ENCODE measurements around the gene KIF27.
"Not testable (repeated sequence)": the region's sequence is repeated elsewhere in the genome, so short reads cannot be mapped to it uniquely, and the experiment has no call there.

Gene KIF27

DNA sequence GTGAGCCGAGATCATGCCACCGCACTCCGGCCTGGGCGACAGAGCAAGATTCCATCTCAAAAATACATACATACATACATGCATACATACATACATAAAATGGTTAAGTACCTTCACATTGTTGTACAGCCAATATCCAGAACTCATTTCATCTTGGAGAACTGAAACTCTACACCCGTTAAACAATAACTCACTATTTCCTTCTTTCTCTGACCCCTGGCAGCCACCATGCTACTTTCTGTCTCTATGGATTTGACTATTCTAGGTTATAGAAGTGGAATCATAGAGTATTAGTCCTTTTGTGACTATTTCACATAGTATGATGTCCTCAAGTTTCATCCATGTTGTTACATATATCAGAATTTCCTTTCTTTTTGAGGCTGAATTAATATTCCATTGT lies 9.6 kb upstream of the KIF27 start:
- DNase-seq = no peak

GRCh38 chr9:83927591-83927990 lies 6.4 kb upstream of the KIF27 start:
- DNase-seq = no peak

DNA sequence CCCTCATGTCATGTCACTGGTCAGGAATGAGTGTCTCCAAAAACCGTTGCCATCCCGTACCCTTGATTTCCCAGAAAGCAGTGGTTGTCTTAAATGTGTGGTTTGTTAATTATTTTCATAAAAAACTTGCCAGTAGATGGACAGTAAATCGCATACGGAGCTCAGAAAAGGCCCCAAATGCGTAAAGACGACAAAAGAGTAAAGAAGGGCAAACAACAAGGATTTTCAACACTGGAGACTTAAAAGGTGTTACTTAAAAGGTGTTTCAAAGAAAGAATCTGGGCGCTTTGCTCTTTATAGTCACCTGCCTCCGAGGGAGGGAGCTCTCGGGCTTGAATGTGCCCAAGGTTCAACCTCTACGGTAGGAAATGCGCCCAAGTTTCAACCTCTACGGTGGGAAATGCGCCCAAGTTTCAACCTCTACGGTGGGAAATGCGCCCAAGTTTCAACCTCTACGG lies 734 bp downstream of the KIF27 start:
- DNase-seq = no peak

GRCh38 chr9:83919111-83919510 lies 2.1 kb downstream of the KIF27 start:
- DNase-seq = no peak

DNA sequence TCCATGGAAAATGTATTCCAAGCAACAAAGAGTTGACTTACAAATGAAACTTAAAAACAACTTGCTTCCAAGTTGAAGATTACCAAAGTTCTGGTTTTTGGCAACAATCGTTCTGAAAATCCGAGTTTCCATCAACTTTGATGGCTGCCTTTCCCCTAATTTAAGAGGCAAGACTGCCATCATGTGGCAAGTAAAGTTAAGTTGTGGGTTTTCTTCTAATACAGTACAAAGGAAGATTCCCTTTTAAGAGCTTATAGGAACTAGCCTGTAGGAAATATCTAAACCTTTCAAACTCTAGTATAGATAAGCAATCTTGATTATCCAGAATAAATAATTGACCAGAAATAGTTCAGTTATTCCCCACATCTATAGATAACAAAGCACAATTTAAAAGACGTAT lies 9.0 kb downstream of the KIF27 start:
- DNase-seq = peak; percentile 8

GRCh38 chr9:83906144-83906543 lies 15.1 kb downstream of the KIF27 start:
- no peak for DNase-seq

DNA sequence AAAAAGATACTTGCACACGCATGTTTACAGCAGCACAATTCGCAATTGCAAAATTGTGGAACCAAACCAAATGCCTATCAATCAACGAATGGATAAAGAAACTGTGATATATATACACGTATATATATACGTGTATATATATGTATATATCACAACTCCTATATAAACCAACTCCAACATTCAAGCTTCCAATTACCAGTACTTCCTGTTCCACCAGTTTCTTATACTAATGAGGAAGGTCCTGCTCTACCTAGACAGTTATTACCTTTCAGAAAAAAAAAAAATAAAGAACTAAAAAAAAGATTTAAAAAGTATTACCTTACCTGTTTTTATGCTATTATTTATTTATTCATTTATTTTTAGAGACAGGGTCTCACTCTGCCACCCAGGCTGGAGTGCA lies 20.6 kb downstream of the KIF27 start:
- not testable (repeated sequence) for DNase-seq

- DNase-seq = not testable (repeated sequence)
Observed at GRCh38 chr9:83894301-83894700, 26.9 kb downstream of the KIF27 start.

- DNase-seq = not testable (repeated sequence)
Observed at GRCh38 chr9:83886498-83886897, 34.7 kb downstream of the KIF27 start.

GRCh38 chr9:83885559-83886240 lies 35.5 kb downstream of the KIF27 start:
- DNase-seq = not testable (repeated sequence)

DNA sequence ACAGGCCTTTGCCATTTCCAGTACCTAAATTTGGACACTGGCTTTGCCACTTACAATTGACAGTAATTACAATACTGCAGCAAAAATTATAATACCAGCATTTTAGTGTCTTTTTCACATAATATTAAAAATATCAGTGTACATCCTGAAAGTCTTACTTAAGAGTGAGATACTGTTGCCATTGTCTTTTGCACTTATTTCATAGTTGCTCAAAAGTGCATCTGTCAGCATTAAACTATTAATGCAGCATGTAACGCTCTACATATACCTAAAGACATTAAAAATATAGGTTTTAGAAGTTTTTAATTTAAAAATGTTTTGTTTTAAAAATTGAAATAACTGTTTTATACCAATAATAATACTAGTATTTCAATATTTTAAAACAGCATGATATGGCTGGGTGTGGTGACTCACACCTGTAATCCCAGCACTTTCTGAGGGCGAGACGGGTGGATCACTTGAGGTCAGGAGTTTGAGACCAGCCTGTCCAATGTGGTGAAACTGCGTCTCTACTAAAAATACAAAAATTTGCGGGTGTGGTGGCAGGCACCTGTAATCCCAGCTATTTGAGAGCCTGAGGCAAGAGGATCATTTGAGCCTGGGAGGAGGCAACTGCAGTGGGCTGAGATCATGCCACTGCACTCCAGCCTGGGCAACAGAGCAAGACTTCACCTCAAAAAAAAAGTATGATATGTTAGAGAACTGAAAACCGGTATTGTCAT lies 39.4 kb downstream of the KIF27 start:
- not testable (repeated sequence) for DNase-seq

- not testable (repeated sequence) for DNase-seq
Observed at GRCh38 chr9:83875559-83875958, 45.7 kb downstream of the KIF27 start.

- DNase-seq = not testable (repeated sequence)
Observed at GRCh38 chr9:83849895-83850294, 71.3 kb downstream of the KIF27 start.

- not testable (repeated sequence) for DNase-seq
Observed at GRCh38 chr9:83837070-83837643, 84.1 kb downstream of the KIF27 start.

DNA sequence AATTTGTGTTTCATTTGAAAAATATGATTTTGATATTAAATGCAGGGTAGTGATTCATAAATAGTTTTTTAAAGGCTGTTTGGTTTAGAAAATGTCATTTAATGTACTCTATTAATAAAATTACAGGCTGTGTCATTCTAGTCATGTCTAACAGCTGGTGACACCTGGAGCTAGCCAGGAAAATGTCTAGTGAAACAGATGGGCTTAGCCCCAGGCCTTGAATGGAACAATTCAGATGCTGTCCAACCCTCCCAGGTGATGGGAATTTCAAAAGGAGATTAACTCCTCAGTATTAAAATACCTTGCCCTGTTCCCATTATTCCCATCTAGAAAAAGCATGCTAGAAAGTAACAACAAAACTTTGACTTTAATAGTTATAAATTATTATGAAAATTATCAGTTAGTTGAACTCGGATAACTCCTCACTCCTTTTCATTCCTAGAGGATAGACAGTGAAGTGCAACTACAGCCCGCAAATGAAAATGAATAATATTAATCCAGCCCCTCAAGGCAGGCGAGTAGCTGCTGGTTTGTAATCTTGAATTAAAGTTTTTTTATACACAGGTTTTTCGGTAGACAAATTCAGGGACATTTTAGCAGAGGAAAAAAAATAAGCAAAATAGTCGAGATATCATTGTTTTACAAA lies 90.7 kb downstream of the KIF27 start:
- DNase-seq = peak; percentile 25

DNA sequence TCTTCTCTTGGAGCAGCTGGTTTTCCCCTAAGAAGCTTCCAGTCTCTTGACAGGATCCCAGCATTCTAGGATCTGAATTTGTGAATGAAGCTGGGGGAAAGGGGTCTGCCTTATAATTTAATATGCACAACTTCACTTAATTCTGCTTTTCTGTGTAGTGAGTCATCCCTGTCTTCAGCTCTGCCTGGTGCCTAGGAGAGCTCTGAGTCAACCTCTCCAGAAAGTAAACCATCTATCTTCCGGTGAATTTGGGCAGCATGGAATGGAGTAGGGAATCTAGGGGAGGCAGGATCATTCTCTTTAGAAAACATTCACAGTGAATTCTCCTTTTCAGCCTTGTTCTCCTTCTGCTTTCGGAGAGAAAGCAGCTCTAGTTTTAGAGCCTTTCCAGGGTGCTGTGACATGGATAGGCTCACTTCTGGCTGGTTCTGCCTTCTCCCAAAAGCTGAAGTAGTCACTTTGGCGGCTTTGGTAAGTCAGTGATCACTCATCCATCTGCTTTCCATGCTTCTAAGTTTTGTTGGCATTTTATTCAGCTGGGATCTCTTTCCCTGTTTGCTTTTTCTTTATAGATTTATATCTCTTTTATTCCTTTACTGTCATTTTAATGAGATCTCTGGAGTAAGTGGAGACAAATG lies 96.1 kb downstream of the KIF27 start:
- not testable (repeated sequence) for DNase-seq

GRCh38 chr9:83817356-83818278 lies 103.6 kb downstream of the KIF27 start, which contains the start of gene GKAP1:
Gene GKAP1, minus strand, starts transcription at chr9:83817769. Its CDS starts 11,252 bp downstream, at chr9:83806517.
- not testable (repeated sequence) for DNase-seq

- DNase-seq = not testable (repeated sequence)
Observed at GRCh38 chr9:83817011-83817355, 104.2 kb downstream of the KIF27 start.

GRCh38 chr9:83815120-83815519 lies 106.1 kb downstream of the KIF27 start:
- DNase-seq = not testable (repeated sequence)

DNA sequence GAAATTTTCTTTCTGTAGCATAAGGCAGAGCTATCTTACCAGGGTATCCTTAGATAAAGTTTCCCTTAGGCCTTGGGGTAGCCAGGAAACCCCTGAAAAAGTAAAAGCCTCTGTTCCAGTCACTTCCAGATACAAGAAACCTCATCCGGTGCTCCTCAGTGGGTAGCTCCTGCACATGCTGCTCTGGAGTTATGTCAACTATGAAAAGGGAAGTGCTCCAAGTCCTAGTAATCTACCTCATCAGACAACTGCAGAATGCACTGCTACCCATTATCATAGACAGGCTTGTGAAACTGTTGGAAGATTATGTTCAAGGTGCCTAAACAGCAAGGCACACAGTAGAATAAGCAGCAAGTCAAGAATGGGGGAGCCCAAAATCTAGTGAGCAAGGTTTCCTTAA lies 112.0 kb downstream of the KIF27 start:
- DNase-seq = not testable (repeated sequence)

GRCh38 chr9:83804454-83804853 lies 116.8 kb downstream of the KIF27 start:
- not testable (repeated sequence) for DNase-seq

DNA sequence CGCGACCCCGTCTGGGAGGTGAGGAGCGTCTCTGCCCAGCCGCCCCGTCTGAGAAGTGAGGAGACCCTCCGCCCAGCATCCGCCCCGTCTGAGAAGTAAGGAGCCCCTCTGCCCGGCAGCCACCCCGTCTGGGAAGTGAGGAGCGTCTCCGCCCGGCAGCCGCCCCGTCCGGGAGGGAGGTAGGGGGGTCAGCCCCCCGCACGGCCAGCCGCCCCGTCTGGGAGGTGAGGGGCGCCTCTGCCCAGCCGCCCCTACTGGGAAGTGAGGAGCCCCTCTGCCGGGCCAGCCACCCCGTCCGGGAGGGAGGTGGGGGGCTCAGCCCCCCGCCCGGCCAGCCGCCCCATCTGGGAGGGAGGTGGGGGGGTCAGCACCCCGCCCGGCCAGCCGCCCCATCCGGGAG lies 117.3 kb downstream of the KIF27 start:
- not testable (repeated sequence) for DNase-seq
